Cardiac muscle cell (in vitro differentiated cells and primary cell): ENCODE data around the gene TYW5. TPM values are rescaled to one million over a fixed set of nuclear protein-coding genes. Genes with fewer than 3 reads are reported as not detected.
A peak's percentile ranks its signal among the peaks of the same experiment; 100 is the strongest.

ENCODE experiments used
- DNase-seq, 2 donors: peaks; one replicate each; pipeline versions ENCODE4 v3.0.0 to v3.0.0-alpha.2; 2010 to 2017; ENCODE audit warnings: low read depth in 1 of 2, low spot score in 1 of 2
- H3K27ac ChIP-seq: fragments of 200-600 bp; sonication (generic); 2 replicates; pipeline ENCODE4 v1.5.1; 2016
- H3K27me3 ChIP-seq: fragments of 200-600 bp; sonication (generic); 2 replicates; pipeline ENCODE4 v1.6.0; 2016; ENCODE audit warnings: control low read depth
- H3K36me3 ChIP-seq: fragments of 200-600 bp; sonication (generic); 2 replicates; pipeline ENCODE4 v1.5.1; 2016; ENCODE audit warnings: control low read depth
- H3K4me1 ChIP-seq: fragments of 200-600 bp; sonication (generic); 2 replicates; pipeline ENCODE4 v1.8.1; 2017; ENCODE audit warnings: low read depth, mild to moderate bottlenecking, mixed run types
- H3K4me3 ChIP-seq: fragments of 200-600 bp; sonication (generic); 2 replicates; pipeline ENCODE4 v1.5.1; 2016; ENCODE audit warnings: mild to moderate bottlenecking
- H3K9me3 ChIP-seq: fragments of 200-600 bp; sonication (generic); 2 replicates; pipeline ENCODE4 v1.5.1; 2017; ENCODE audit warnings: low read depth, mild to moderate bottlenecking, control low read depth
- CTCF ChIP-seq: IDR thresholded peaks from 2 replicates; pipeline ENCODE4 v1.5.1; 2012; ENCODE audit warnings: low read depth, mild to moderate bottlenecking, low read length
- polyA plus RNA-seq: library from polyadenylated mRNA; unstranded; fragments of >200 nt; fragmentation: Nextera tagmentation; extraction: Ambion mirVana; gene quantifications from 2 replicates; pipeline ENCODE4 v1.2.1, GENCODE V29; 2016
- total RNA-seq: library from RNA; depleted of rRNA; stranded (reverse); fragments of >200 nt; gene quantifications from 2 replicates; pipeline ENCODE4 v1.2.3, GENCODE V29; 2016

TYW5 gene
- total and polyA plus RNA-seq, 2 experiments from 2014 or later: 6.4 to 8.8 TPM

DNA sequence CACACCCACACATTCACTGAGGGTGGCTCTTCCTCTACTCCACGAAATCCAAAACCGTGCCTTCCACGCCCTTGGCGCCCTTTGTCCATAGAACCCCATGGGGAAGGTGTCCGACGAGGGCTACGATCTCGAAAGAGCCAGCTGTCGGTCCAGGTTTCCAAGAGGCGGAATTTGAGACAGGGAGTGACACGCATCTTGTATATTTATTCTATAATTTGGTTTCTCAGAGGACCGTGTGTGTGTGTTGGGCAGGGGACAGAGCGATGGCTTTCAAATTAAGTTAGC lies 43.5 kb downstream of the TYW5 start:
- Histone ChIP-seq H3K4me3 (peak overlapping the region; percentile 76), H3K27ac (peak overlapping the region; percentile 93), H3K4me1 (peaks cover 3% of the 10 kb centered on the region), H3K9me3 (no peaks in the 10 kb centered on the region), H3K36me3 (no peaks in the 10 kb centered on the region), H3K27me3 (no peaks in the 10 kb centered on the region)
- no peak for TF ChIP-seq CTCF
- no peak for DNase-seq

- no peaks in the 10 kb centered on the region for H3K36me3 ChIP-seq
- H3K9me3 ChIP-seq: no peaks in the 10 kb centered on the region
These were observed 44.0 kb downstream of the TYW5 start, which contains the start of gene C2orf69 for GRCh38 chr2:199911052-199911876. C2orf69 (plus strand) TSS chr2:199911293; CDS start chr2:199911439, 146 bp downstream.

DNA sequence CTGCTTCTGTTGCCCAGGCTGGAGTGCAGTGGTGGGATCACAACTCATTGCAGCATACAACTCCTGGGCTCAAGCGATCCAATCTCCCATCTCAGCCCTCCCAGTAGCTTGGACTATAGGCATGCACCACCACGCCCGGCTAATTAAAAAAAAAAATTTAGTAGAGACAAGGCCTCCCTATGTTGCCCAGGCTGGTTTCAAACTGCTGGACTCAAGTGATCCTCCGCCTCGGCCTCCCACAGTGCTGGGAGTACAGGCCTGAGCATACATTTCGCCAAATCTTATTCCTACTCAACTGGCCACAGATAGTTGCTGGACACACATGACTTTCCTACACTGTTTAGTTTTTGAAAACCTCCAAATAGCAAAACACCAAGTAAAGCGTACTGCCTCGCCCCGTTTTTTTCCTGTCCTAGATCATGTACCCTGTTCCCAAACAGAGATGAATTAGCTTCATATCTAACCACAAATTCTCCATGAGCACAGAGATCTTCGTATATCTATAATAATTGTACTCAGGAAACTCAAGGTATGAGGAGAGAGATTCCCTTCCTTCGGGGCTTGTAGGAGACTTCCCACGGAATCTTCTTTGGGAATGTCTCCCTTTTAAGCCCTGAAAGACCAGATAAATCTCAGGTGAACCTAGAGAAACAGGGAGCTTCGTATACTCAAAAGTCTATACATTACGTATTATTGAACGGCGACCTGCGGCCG lies 44.8 kb downstream of the TYW5 start:
- no peak for DNase-seq
- Histone ChIP-seq H3K9me3 (no peaks in the 10 kb centered on the region), H3K27ac (peak overlapping the region; percentile 41), H3K4me3 (peak overlapping the region; percentile 76), H3K27me3 (no peaks in the 10 kb centered on the region), H3K36me3 (no peaks in the 10 kb centered on the region), H3K4me1 (peaks cover 3% of the 10 kb centered on the region)
- TF ChIP-seq CTCF: no peak

More at GRCh38 chr2:199911052-199911876, 44.0 kb downstream of the TYW5 start, which contains the start of gene C2orf69:
- DNase-seq: peak; percentile 97 to 98
- peak within 1 kb of the TSS; percentile 93 for H3K27ac ChIP-seq
- no peak for TF ChIP-seq CTCF
- H3K27me3 ChIP-seq: no peaks in the 10 kb centered on the region
- H3K4me3 ChIP-seq: peak within 1 kb of the TSS; percentile 76
- H3K4me1 ChIP-seq: peaks cover 3% of the 10 kb centered on the region

GRCh38 chr2:199907008-199907714 lies 48.1 kb downstream of the TYW5 start:
- no peaks in the 10 kb centered on the region for H3K4me1 ChIP-seq

More at GRCh38 chr2:199907008-199907714, 48.1 kb downstream of the TYW5 start:
- no peak overlapping the region for H3K27ac ChIP-seq
- H3K4me3 ChIP-seq: no peak overlapping the region
- H3K36me3 ChIP-seq: no peaks in the 10 kb centered on the region
- TF ChIP-seq CTCF: no peak
- DNase-seq: no peak
- H3K9me3 ChIP-seq: no peaks in the 10 kb centered on the region
- H3K27me3 ChIP-seq: no peaks in the 10 kb centered on the region
